SW480 (cell line): ENCODE data around the gene NTMT1.
"Not testable (repeated sequence)": the region's sequence is repeated elsewhere in the genome, so short reads cannot be mapped to it uniquely, and the experiment has no call there.

ENCODE experiments used
- DNase-seq: peaks from one replicate; pipeline ENCODE4 v3.0.0-alpha.2; 2016; ENCODE audit warnings: low spot score

Gene NTMT1

GRCh38 chr9:129654554-129655040 is 28.6 kb downstream of the NTMT1 start:
- DNase-seq, result no peak

DNA sequence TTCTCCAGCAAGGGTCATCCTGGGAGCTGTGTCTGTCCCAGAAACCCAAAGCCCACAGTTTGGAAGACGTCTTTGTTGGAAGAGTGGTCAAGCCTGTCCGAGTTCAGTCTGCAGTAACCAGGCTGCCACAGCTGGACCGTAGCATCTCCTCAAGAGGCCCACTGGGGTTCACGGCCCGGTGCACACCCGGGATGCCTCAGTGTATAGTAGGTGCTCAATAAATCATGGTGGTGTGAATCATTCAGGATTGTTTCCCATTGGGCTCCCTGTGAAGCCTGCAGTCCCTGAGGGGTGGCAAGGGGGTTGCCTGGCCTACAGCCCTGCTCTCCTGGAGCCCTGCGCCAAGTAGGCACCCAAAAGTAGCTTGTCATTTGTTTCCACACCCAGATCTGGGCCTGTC is 29.2 kb downstream of the NTMT1 start:
- no peak for DNase-seq

DNA sequence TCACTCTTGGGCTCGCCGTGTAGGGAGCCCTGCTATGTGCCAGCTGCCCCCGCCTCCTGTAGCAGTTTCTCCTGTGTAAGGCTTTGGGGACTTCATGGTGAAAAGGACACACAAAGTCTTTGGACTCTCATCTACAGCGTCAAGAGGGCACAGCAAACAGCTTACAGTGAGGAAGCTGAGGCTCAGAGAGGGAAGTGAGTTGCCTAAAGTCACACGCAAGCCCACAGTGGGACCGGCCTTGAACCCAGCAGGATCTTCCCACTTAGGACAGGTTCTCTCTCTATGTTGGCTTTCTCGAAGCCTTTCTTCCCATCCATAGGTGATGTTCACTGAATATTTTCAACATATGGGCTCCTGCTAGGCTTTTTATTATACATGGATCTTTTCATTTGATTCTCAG is 29.7 kb downstream of the NTMT1 start:
- DNase-seq, result no peak

DNA sequence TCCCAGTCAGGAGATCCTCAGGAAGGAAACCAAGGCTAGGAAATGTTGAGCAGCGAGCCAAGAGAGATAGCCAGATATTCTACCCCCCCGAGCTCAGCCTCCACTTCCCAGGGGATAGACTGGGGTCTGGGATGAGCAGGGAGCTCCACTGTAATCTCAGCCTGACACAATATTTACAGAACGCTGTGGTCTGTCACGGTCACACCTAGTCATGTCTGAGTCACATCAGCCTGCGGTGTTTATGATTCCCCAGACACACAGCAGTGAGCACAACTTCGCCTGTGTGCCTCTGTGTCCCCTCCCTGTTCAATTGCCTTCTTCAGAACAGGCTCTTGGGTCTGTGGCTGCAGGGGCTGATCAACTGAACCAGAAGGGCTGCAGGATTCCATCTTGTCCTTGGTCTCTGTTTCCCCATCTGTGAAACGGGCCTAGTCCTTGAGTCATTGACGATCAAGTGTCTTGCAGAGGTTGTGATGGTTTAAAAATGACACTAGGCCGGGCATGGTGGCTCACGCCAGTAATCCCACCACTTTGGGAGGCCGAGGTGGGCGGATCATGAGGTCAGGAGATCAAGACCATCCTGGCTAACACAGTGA is 30.9 kb downstream of the NTMT1 start:
- peak; percentile 54 for DNase-seq

DNA sequence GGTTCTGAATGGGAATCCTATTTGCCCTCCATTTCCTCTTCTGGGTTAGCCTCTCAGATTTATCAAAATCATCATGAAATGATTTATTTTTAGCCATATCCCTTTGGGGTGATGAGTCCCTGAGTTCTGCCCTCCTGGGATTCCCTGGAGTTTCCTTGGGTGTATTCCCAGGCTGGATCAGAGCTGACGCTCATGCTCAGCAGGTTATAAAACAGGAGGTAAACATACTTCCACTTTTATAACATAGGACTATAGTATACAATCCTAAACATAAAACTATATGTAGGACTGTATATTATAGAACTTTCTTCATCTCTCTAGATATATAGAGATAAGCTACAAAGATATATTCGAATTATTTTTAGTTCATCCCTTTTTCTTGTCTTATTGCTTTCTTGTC is 35.1 kb downstream of the NTMT1 start:
- no peak for DNase-seq

GRCh38 chr9:129662239-129662638 is 36.3 kb downstream of the NTMT1 start:
- DNase-seq, result not testable (repeated sequence)

DNA sequence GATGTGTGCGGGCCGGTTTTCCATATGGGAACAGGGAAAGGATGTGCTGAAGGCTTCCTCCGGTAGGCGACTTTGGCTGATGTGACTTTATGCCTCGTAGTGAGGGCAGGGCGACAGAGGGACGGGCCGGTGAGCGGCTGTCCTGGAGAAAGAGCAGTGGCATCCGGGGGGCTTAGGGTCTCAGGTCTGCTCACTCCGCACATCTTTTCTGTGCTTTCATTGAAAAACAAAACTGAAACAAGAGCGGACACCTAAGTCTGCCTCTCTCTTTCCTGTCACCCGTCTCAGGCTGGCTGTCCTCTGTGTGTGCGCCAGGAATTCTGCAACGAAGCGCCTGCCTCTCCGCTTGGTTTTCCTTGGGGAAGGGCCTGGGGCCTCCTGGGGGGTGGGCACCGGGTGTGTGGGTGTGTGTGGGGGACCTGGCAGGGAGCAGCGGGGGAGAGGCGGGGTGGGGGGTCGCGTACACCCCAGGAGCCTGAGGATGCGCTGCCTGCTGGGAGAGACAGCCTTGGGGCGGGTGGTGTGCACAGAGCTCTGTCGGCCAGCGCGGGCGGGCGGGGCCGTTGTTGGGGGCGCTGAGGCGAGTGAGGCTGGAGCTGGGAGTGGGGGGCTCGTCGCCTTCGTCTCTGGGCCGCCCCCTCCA is 38.9 kb downstream of the NTMT1 start:
- DNase-seq, result no peak

- DNase-seq, result no peak
These were observed 39.4 kb downstream of the NTMT1 start, which contains the start of gene PRRX2 for GRCh38 chr9:129665389-129665775. TSS of gene PRRX2 (plus strand) at chr9:129665647. CDS start at chr9:129665868, 221 bp downstream.

DNA sequence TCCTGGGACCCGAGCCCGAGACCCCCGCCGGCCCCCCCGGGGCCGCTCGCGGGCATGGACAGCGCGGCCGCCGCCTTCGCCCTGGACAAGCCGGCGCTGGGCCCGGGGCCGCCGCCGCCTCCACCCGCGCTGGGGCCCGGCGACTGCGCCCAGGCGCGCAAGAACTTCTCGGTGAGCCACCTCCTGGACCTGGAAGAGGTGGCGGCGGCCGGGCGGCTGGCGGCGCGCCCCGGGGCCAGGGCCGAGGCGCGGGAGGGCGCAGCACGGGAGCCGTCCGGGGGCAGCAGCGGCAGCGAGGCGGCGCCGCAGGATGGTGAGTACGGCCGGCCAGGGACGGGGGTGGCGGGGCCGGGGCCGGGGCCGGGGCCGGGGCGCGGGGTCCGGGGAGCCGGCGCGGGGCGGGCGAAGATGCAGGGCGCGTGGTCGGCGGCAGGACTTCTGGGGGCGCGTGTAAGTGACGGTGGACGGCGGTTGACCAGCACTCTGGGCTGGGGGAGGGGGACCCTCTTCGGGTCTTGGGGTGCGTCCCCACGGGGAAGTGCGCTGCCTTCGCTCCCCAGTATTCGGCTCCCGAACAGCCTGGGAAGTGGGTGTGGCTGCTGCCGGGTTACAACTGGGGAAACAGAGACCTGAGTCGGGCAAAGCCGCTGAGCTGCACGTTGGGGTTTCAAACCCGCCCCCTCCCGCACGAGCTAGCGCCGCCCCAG is 40.0 kb downstream of the NTMT1 start:
- no peak for DNase-seq

- DNase-seq, result no peak
These were observed 40.6 kb downstream of the NTMT1 start for GRCh38 chr9:129666575-129666974.

GRCh38 chr9:129667378-129667777 is 41.4 kb downstream of the NTMT1 start:
- no peak for DNase-seq

DNA sequence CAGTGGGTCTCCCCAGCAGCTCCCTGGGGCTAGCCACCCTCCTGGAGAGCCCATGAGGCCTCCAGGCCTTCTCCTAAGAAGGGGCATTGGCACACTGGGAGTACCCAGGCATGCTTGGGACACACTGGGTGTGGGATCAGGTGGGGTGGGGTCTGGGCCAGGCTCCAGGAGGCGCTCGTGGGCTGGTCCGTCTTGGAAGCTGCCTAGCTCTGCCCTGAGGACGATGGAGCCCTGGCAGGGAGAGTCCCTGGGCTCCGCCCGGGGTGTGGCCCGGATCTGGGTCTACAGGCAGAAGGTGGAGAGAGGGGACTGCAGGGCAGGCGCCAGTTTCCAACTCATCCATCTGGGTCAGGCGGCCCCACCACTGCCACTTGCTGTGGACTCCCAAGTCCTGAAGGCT is 41.9 kb downstream of the NTMT1 start:
- no peak for DNase-seq

DNA sequence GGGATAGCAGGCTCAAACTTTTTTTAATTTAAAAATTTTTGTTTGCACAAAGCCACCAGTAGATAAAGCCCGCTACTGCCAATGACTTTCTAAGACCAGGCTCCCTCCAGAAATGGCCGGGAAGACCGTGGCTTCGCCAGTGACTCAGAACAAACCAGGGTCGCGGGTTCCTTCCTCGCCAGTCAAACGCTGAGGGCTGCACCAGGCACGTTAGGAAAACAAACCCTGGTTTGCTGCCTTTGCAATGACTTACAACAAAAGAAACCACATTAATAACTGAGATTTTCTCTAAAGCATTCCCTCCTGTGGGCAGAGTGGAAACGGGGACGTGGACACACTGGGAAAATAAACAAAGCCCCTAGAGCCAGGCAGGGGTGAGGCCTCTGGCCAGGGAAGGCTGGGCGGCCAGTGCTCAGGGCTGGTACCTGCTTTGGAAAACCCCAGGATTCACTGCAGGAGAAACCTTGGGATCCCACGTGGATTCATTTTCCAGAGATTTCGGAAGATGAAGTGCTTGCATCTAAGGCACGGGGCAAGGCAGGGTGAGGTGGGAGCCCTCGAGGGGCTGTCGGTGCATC is 43.3 kb downstream of the NTMT1 start:
- DNase-seq, result peak; percentile 27

- DNase-seq, result no peak
These were observed 44.0 kb downstream of the NTMT1 start for GRCh38 chr9:129669946-129670345.

GRCh38 chr9:129671065-129671464 is 45.1 kb downstream of the NTMT1 start:
- no peak for DNase-seq

- DNase-seq, result no peak
These were observed 45.6 kb downstream of the NTMT1 start for GRCh38 chr9:129671519-129671918.

GRCh38 chr9:129672702-129673101 is 46.7 kb downstream of the NTMT1 start:
- no peak for DNase-seq

DNA sequence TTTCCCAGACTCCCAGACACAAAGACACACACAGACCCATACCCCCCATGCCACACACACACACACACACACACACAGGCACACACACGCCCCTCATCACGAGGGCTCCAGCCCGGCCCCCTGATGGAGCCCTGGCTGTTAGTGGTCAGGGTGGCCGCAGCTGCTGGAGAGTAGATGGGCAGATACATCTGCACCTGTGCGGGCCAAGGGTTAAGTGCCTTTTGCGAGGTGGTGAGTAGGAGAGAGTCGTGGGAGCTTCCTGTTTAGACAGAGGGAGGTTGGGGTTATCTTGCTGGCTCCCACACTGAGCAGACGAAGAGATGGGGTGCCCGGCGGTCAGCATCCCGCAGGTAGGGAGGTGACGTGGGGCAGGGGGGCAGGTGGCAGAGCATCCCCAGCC is 47.6 kb downstream of the NTMT1 start:
- no peak for DNase-seq

DNA sequence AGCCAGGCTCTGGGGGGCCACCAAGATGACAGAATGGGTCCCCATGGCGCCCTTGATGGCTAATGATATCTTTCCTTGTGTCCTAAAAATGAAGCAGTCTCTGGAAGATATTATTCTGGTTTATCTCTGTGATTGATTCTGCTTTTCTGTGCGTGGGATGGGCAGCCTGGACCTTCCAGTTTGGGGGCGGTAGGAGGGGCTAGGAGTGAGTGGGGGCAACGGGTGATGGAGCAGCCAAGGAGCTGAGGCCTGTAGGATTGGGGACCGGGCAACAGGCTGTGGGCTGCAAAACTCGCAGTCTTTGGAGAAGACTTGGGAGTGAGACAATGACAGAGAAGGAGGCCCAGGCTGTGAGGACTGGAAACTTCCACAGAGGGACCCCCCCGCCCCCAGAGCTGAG is 48.3 kb downstream of the NTMT1 start:
- DNase-seq, result no peak

DNA sequence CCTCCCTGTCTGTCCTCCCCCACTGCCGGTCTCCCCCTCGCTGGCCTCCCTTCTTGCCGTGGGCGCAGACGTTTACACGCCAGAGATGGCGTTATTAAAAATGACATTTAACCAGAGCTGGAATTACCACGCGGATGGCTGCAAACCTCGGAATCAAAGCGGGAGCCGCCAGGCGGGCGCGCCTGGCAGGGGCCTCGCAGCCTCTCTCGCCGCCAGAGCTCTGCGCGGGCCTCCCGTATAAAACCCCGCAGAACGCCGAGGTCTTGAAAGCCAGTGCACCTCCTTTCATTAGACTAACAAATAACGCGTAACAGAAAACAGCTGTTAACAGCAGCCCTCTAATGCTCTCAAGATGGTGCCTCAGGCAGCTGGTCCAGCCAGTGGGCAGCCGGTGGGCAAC is 49.7 kb downstream of the NTMT1 start:
- no peak for DNase-seq

GRCh38 chr9:129676287-129676686 is 50.3 kb downstream of the NTMT1 start:
- DNase-seq, result no peak

DNA sequence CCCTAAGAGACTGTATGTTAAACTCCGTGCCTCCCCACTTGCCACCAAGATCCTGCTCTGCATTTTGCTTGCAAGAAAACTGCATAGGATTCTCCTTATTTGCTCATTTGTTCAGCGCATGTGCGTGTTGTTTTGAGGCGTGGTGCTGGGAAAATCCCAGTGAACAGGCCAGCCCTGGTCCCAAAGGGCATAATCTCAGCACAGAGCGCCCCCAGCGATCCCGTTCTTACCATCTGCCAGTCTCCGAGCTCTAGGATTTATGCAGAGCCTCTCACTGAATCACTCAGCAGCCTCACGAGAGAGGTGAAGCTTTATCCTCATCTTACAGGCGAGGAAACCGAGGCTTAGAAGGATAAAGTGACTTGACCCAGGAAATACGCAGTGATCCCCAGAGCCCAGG is 51.0 kb downstream of the NTMT1 start:
- no peak for DNase-seq

- no peak for DNase-seq
These were observed 51.5 kb downstream of the NTMT1 start for GRCh38 chr9:129677456-129677855.
